WTC11 (cell line): ENCODE measurements around the gene ZNF304. TPM values are rescaled to one million over a fixed set of nuclear protein-coding genes. Genes with fewer than 3 reads are reported as not detected.

ENCODE experiments used
- ATAC-seq: fragments of 200-7000 bp; cut with Tn5 transposase; 2 replicates; pipeline ENCODE4 v1.10.0; 2021; ENCODE audit warnings: mild to moderate bottlenecking, moderate library complexity
- CTCF ChIA-PET: fragments of 300-600 bp; sonication (Branson Sonifier 250); formaldehyde crosslinking; loops from one replicate; lab custom pipeline; 2021; ENCODE audit warnings: antibody characterized with exemption; lab: Charles Lee
- POLR2A ChIA-PET: fragments of 350-600 bp; sonication (Branson Sonifier 250); formaldehyde crosslinking; loops from one replicate; lab custom pipeline; 2021; ENCODE audit warnings: antibody characterized with exemption; lab: Charles Lee
- DNase-seq: peaks from one replicate; pipeline ENCODE4 v3.0.0; 2021; ENCODE audit warnings: low spot score
- H3K27ac Mint-ChIP-seq: 2 replicates; pipeline ENCODE4 v1.8.0; 2021; ENCODE audit warnings: mixed read lengths
- H3K27me3 Mint-ChIP-seq: 2 replicates; pipeline ENCODE4 v1.8.0; 2021; ENCODE audit warnings: low read depth, mild to moderate bottlenecking, moderate library complexity, mixed read lengths
- H3K36me3 Mint-ChIP-seq: 2 replicates; pipeline ENCODE4 v1.8.0; 2021; ENCODE audit warnings: mixed read lengths
- H3K4me1 Mint-ChIP-seq: 2 replicates; pipeline ENCODE4 v1.8.0; 2022; ENCODE audit warnings: mixed read lengths
- H3K4me3 Mint-ChIP-seq: 2 replicates; pipeline ENCODE4 v1.8.0; 2021; ENCODE audit warnings: mild to moderate bottlenecking, moderate library complexity, mixed read lengths
- H3K9me3 Mint-ChIP-seq: 2 replicates; pipeline ENCODE4 v1.8.0; 2021; ENCODE audit warnings: mixed read lengths
- ATF2 ChIP-seq: sonication (generic); formaldehyde crosslinking; IDR thresholded peaks from 2 replicates; pipeline ENCODE4 v1.8.1; 2022; ENCODE audit warnings: low read depth, missing genetic modification reagents, borderline replicate concordance
- CBFB ChIP-seq: sonication (generic); formaldehyde crosslinking; IDR thresholded peaks from 2 replicates; pipeline ENCODE4 v1.8.1; 2022; ENCODE audit warnings: mild to moderate bottlenecking, low read depth, missing genetic modification reagents
- CDX4 ChIP-seq: fragments of 250-450 bp; sonication (Bioruptor Pico); IDR thresholded peaks from 2 replicates; pipeline ENCODE4 v1.9.0; 2021; ENCODE audit warnings: moderate library complexity, mild to moderate bottlenecking, inconsistent platforms, borderline replicate concordance
- FOXJ3 ChIP-seq: sonication (generic); formaldehyde crosslinking; IDR thresholded peaks from 2 replicates; pipeline ENCODE4 v1.9.0; 2021; ENCODE audit warnings: missing genetic modification reagents, mild to moderate bottlenecking, borderline replicate concordance
- KAT7 ChIP-seq: sonication (generic); formaldehyde crosslinking; IDR thresholded peaks from 2 replicates; pipeline ENCODE4 v1.8.1; 2023; ENCODE audit warnings: missing genetic modification reagents, mild to moderate bottlenecking, borderline replicate concordance
- TCF7 ChIP-seq: sonication (generic); formaldehyde crosslinking; IDR thresholded peaks from 2 replicates; pipeline ENCODE4 v1.8.0; 2022; ENCODE audit warnings: mild to moderate bottlenecking, low read depth, missing genetic modification reagents, moderate library complexity
- ZNF396 ChIP-seq: fragments of 250-450 bp; sonication (Bioruptor Pico); IDR thresholded peaks from 2 replicates; pipeline ENCODE4 v1.8.0; 2021; ENCODE audit warnings: mild to moderate bottlenecking, moderate library complexity, borderline replicate concordance
- total RNA-seq: library from RNA; stranded (reverse); gene quantifications from 3 replicates; pipeline ENCODE4 v1.2.3, GENCODE V29; 2021
- TF ChIP-seq, protein P1 (sequence below): sonication (generic); formaldehyde crosslinking; IDR thresholded peaks from 2 replicates; pipeline ENCODE4 v1.8.0; 2022; ENCODE audit warnings: missing genetic modification reagents
- TF ChIP-seq, protein P2 (sequence below): fragments of 250-450 bp; sonication (Bioruptor Pico); IDR thresholded peaks from 2 replicates; pipeline ENCODE4 v1.9.0; 2021; ENCODE audit warnings: mild to moderate bottlenecking
- TF ChIP-seq, protein P3 (sequence below): sonication (generic); formaldehyde crosslinking; IDR thresholded peaks from 2 replicates; pipeline ENCODE4 v1.8.1; 2023; ENCODE audit warnings: mild to moderate bottlenecking, missing genetic modification reagents, moderate library complexity
- TF ChIP-seq, protein P4 (sequence below): fragments of 250-450 bp; sonication (Bioruptor Pico); IDR thresholded peaks from 2 replicates; pipeline ENCODE4 v2.1.2; 2022; ENCODE audit warnings: mild to moderate bottlenecking, moderate library complexity
- TF ChIP-seq, protein P5 (sequence below): sonication (generic); formaldehyde crosslinking; IDR thresholded peaks from 2 replicates; pipeline ENCODE4 v1.8.0; 2023; ENCODE audit warnings: missing genetic modification reagents, mild to moderate bottlenecking, borderline replicate concordance

The ZNF304 gene
- total RNA-seq, 1 experiment from 2014 or later, result 11.0 TPM

DNA sequence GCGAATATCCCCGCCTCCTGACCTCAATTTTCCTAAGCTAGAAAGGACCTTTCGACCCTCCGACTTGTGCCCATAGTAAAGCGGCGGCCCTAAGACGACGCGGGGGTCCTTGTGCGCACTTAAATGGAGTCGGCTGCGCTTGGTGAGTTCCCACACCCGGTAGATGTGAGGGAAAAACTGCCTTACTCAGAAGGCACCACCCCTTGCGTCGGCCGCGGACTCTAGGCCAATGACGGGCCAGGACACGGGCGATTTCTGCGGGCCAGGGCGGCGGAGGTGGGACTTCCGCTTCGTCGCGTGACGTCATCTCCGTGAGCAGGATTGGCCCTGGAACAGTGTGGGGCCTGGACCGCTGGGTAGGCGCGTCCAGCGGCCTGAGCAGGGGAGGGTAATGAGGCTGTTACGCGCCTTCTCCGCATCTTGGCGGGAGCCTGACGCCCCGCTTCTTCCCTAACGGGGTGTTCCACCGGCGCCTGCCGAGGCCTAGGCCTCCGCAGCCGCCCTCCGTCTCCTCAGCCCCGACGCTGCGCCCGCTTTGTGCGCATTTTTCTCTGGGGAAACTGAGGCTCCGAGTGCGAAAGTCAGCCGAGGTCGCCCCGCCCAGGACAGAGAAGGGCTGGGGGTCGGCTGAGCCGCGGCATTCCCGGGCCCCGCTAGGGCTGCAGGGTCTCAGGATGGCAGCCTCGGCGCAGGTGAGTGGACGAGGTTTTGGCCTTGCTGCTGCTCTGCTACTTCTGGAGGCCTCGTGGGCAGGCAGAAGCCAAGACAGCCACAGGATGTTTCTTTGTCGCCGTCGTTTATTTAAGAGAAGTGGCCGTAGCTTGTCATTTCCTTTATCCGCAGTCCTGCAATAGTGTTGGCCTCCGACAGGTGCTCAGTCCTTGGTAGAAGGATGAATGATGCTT lies 30.6 kb upstream of the ZNF304 start, which contains the start of gene ZNF543 (continued):
- TF ChIP-seq, protein P1, sequence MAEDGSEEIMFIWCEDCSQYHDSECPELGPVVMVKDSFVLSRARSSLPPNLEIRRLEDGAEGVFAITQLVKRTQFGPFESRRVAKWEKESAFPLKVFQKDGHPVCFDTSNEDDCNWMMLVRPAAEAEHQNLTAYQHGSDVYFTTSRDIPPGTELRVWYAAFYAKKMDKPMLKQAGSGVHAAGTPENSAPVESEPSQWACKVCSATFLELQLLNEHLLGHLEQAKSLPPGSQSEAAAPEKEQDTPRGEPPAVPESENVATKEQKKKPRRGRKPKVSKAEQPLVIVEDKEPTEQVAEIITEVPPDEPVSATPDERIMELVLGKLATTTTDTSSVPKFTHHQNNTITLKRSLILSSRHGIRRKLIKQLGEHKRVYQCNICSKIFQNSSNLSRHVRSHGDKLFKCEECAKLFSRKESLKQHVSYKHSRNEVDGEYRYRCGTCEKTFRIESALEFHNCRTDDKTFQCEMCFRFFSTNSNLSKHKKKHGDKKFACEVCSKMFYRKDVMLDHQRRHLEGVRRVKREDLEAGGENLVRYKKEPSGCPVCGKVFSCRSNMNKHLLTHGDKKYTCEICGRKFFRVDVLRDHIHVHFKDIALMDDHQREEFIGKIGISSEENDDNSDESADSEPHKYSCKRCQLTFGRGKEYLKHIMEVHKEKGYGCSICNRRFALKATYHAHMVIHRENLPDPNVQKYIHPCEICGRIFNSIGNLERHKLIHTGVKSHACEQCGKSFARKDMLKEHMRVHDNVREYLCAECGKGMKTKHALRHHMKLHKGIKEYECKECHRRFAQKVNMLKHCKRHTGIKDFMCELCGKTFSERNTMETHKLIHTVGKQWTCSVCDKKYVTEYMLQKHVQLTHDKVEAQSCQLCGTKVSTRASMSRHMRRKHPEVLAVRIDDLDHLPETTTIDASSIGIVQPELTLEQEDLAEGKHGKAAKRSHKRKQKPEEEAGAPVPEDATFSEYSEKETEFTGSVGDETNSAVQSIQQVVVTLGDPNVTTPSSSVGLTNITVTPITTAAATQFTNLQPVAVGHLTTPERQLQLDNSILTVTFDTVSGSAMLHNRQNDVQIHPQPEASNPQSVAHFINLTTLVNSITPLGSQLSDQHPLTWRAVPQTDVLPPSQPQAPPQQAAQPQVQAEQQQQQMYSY (CRISPR knock-in tag), result no peak
- no peak for TF ChIP-seq CBFB (CRISPR knock-in tag)

- peak overlapping the region; percentile 67 for H3K27ac Mint-ChIP-seq
- no peak for ATAC-seq
- peaks cover 21% of the 10 kb centered on the region for H3K36me3 Mint-ChIP-seq
- H3K4me3 Mint-ChIP-seq, result peak overlapping the region; percentile 87
- TF ChIP-seq ZNF396 (CRISPR knock-in tag) (no peak), FOXJ3 (CRISPR knock-in tag) (no peak), CDX4 (CRISPR knock-in tag) (no peak), TCF7 (CRISPR knock-in tag) (no peak), KAT7 (CRISPR knock-in tag) (no peak)
- TF ChIP-seq, protein P2, sequence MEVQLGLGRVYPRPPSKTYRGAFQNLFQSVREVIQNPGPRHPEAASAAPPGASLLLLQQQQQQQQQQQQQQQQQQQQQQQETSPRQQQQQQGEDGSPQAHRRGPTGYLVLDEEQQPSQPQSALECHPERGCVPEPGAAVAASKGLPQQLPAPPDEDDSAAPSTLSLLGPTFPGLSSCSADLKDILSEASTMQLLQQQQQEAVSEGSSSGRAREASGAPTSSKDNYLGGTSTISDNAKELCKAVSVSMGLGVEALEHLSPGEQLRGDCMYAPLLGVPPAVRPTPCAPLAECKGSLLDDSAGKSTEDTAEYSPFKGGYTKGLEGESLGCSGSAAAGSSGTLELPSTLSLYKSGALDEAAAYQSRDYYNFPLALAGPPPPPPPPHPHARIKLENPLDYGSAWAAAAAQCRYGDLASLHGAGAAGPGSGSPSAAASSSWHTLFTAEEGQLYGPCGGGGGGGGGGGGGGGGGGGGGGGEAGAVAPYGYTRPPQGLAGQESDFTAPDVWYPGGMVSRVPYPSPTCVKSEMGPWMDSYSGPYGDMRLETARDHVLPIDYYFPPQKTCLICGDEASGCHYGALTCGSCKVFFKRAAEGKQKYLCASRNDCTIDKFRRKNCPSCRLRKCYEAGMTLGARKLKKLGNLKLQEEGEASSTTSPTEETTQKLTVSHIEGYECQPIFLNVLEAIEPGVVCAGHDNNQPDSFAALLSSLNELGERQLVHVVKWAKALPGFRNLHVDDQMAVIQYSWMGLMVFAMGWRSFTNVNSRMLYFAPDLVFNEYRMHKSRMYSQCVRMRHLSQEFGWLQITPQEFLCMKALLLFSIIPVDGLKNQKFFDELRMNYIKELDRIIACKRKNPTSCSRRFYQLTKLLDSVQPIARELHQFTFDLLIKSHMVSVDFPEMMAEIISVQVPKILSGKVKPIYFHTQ, result no peak
- TF ChIP-seq, protein P3, sequence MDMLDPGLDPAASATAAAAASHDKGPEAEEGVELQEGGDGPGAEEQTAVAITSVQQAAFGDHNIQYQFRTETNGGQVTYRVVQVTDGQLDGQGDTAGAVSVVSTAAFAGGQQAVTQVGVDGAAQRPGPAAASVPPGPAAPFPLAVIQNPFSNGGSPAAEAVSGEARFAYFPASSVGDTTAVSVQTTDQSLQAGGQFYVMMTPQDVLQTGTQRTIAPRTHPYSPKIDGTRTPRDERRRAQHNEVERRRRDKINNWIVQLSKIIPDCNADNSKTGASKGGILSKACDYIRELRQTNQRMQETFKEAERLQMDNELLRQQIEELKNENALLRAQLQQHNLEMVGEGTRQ (CRISPR knock-in tag), result no peak
- TF ChIP-seq, protein P4, sequence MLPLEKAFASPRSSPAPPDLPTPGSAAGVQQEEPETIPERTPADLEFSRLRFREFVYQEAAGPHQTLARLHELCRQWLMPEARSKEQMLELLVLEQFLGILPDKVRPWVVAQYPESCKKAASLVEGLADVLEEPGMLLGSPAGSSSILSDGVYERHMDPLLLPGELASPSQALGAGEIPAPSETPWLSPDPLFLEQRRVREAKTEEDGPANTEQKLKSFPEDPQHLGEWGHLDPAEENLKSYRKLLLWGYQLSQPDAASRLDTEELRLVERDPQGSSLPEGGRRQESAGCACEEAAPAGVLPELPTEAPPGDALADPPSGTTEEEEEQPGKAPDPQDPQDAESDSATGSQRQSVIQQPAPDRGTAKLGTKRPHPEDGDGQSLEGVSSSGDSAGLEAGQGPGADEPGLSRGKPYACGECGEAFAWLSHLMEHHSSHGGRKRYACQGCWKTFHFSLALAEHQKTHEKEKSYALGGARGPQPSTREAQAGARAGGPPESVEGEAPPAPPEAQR, result no peak
- POLR2A ChIA-PET, result interaction anchor here (1.6 kb wide), 1 partner anchor 29 kb away, joined by 3 read pairs; no protein-coding TSS in a partner anchor
- no peak for DNase-seq
- peaks cover 18% of the 10 kb centered on the region for H3K4me1 Mint-ChIP-seq
- H3K27me3 Mint-ChIP-seq, result peaks cover 13% of the 10 kb centered on the region
- CTCF ChIA-PET, result interaction anchor here (1.1 kb wide), 1 partner anchor 360 kb away, joined by 3 read pairs; the partner anchor contains the start of gene ZNF551
- H3K9me3 Mint-ChIP-seq, result no peaks in the 10 kb centered on the region
Observed at GRCh38 chr19:57321116-57321515, 30.0 kb upstream of the ZNF304 start.

DNA sequence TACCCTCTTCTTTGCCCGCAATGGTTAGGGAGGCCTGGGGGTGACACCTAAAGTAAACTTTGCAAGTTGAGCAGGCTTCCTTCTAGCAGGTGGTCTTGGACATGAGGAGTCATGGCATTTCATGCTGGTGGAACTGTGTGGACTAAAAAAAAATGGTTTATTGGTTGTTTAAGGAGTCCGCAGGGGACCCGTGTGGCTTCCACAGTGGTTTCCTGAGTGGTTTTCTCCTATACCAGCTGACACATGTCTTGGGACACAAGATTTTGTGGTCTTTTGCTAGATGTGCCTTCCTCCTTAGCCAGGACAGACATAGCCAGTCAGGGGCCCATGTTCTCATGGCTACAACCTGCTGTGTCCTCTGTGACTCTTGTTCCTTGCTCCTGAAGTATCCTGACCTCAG lies 29.3 kb upstream of the ZNF304 start:
- Mint-ChIP-seq H3K4me3 (peak overlapping the region; percentile 87), H3K27me3 (peaks cover 7% of the 10 kb centered on the region), H3K27ac (no peak overlapping the region; the same call in 1 of the 2 replicates), H3K36me3 (peaks cover 24% of the 10 kb centered on the region), H3K9me3 (no peaks in the 10 kb centered on the region)
- CTCF ChIA-PET, result no interaction called here
- no peak for DNase-seq
- ATAC-seq, result no peak
- TF ChIP-seq ATF2, result no peak
- TF ChIP-seq, protein P5, sequence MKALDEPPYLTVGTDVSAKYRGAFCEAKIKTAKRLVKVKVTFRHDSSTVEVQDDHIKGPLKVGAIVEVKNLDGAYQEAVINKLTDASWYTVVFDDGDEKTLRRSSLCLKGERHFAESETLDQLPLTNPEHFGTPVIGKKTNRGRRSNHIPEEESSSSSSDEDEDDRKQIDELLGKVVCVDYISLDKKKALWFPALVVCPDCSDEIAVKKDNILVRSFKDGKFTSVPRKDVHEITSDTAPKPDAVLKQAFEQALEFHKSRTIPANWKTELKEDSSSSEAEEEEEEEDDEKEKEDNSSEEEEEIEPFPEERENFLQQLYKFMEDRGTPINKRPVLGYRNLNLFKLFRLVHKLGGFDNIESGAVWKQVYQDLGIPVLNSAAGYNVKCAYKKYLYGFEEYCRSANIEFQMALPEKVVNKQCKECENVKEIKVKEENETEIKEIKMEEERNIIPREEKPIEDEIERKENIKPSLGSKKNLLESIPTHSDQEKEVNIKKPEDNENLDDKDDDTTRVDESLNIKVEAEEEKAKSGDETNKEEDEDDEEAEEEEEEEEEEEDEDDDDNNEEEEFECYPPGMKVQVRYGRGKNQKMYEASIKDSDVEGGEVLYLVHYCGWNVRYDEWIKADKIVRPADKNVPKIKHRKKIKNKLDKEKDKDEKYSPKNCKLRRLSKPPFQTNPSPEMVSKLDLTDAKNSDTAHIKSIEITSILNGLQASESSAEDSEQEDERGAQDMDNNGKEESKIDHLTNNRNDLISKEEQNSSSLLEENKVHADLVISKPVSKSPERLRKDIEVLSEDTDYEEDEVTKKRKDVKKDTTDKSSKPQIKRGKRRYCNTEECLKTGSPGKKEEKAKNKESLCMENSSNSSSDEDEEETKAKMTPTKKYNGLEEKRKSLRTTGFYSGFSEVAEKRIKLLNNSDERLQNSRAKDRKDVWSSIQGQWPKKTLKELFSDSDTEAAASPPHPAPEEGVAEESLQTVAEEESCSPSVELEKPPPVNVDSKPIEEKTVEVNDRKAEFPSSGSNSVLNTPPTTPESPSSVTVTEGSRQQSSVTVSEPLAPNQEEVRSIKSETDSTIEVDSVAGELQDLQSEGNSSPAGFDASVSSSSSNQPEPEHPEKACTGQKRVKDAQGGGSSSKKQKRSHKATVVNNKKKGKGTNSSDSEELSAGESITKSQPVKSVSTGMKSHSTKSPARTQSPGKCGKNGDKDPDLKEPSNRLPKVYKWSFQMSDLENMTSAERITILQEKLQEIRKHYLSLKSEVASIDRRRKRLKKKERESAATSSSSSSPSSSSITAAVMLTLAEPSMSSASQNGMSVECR (CRISPR knock-in tag), result no peak
- TF ChIP-seq, all 79 proteins: peak for 0
- peaks cover 18% of the 10 kb centered on the region for H3K4me1 Mint-ChIP-seq
- POLR2A ChIA-PET, result interaction anchor here (1.6 kb wide), 1 partner anchor 29 kb away, joined by 3 read pairs; no protein-coding TSS in a partner anchor
